IPS DF 4.7 (cell line): ENCODE measurements around the gene DHODH.

ENCODE experiments used
- DNase-seq: peaks from one replicate; pipeline ENCODE4 v3.0.0-alpha.2; 2013; ENCODE audit warnings: low spot score; ENCODE audit errors: extremely low read depth

The DHODH gene

GRCh38 chr16:72013888-72014581, 5.5 kb downstream of the DHODH start:
- no peak for DNase-seq

- no peak for DNase-seq
Measured at GRCh38 chr16:72014675-72015074, 6.1 kb downstream of the DHODH start.

GRCh38 chr16:72015124-72015523, 6.6 kb downstream of the DHODH start:
- no peak for DNase-seq

GRCh38 chr16:72018470-72018869, 9.9 kb downstream of the DHODH start:
- DNase-seq, result no peak

GRCh38 chr16:72021043-72021442, 12.5 kb downstream of the DHODH start:
- no peak for DNase-seq

- DNase-seq, result no peak
Measured at GRCh38 chr16:72022127-72022526, 13.6 kb downstream of the DHODH start.

- DNase-seq, result no peak
Measured at GRCh38 chr16:72023962-72024361, 15.4 kb downstream of the DHODH start.

- DNase-seq, result no peak
Measured at GRCh38 chr16:72024862-72025382, 16.4 kb downstream of the DHODH start.

GRCh38 chr16:72025404-72026114, 17.0 kb downstream of the DHODH start:
- no peak for DNase-seq

- no peak for DNase-seq
Measured at GRCh38 chr16:72027669-72028378, 19.3 kb downstream of the DHODH start.

GRCh38 chr16:72029567-72030271, 21.2 kb downstream of the DHODH start:
- no peak for DNase-seq

- DNase-seq, result no peak
Measured at GRCh38 chr16:72033437-72033836, 24.9 kb downstream of the DHODH start.

GRCh38 chr16:72036098-72036497, 27.6 kb downstream of the DHODH start:
- DNase-seq, result no peak

GRCh38 chr16:72042157-72042660, 33.7 kb downstream of the DHODH start:
- DNase-seq, result no peak

GRCh38 chr16:72043058-72043457, 34.5 kb downstream of the DHODH start:
- no peak for DNase-seq

- DNase-seq, result no peak
Measured at GRCh38 chr16:72043539-72043938, 35.0 kb downstream of the DHODH start.

- no peak for DNase-seq
Measured at GRCh38 chr16:72044296-72044695, 35.8 kb downstream of the DHODH start.

GRCh38 chr16:72044825-72045359, 36.3 kb downstream of the DHODH start:
- DNase-seq, result no peak

- DNase-seq, result no peak
Measured at GRCh38 chr16:72049110-72049509, 40.6 kb downstream of the DHODH start.

GRCh38 chr16:72050769-72051464, 42.4 kb downstream of the DHODH start:
- DNase-seq, result no peak
